Heart left ventricle (tissue), 16 donors: ENCODE measurements around the gene EEF1AKMT3. TPM values are rescaled to one million over a fixed set of nuclear protein-coding genes. Genes with fewer than 3 reads are reported as not detected.

Experiments
- ATAC-seq, 4 donors: fragments of 200-7000 bp; cut with Tn5 transposase; one replicate each; pipeline ENCODE4 v1.9.1; 2020 to 2022; ENCODE audit warnings: moderate library complexity in 4 of 4, mild to moderate bottlenecking in 3 of 4, moderate number of reproducible peaks in 1 of 4
- DNase-seq, 5 donors: peaks; one replicate each; pipeline ENCODE4 v3.0.0-alpha.2; 2020
- H3K27ac ChIP-seq, 12 donors: fragments of 200-600 bp; sonication (generic) in 4 of 12; one replicate each; pipeline versions ENCODE4 v1.5.0 to v1.8.0; 2016 to 2022; ENCODE audit warnings: mild to moderate bottlenecking in 2 of 12
- H3K27me3 ChIP-seq, 9 donors: fragments of 200-600 bp; sonication (generic) in 2 of 9; one replicate each; pipeline versions ENCODE4 v1.5.1 to v1.8.0; 2016 to 2022; ENCODE audit warnings: mild to moderate bottlenecking in 3 of 9
- H3K36me3 ChIP-seq, 9 donors: fragments of 200-600 bp; sonication (generic) in 2 of 9; one replicate each; pipeline versions ENCODE4 v1.5.0 to v1.8.0; 2018 to 2022; ENCODE audit warnings: mild to moderate bottlenecking in 2 of 9
- H3K4me1 ChIP-seq, 12 donors: fragments of 200-600 bp; sonication (generic) in 4 of 12; one replicate each; pipeline versions ENCODE4 v1.5.0 to v1.8.0; 2016 to 2022; ENCODE audit warnings: mild to moderate bottlenecking in 3 of 12
- H3K4me3 ChIP-seq, 12 donors: fragments of 200-600 bp; sonication (generic) in 4 of 12; one replicate each; pipeline versions ENCODE4 v1.5.0 to v1.8.0; 2017 to 2022; ENCODE audit warnings: mild to moderate bottlenecking in 9 of 12, moderate library complexity in 4 of 12
- H3K9me3 ChIP-seq, 12 donors: fragments of 200-600 bp; sonication (generic) in 4 of 12; one replicate each; pipeline versions ENCODE4 v1.5.0 to v1.8.0; 2016 to 2022; ENCODE audit warnings: mild to moderate bottlenecking in 1 of 12
- POLR2A ChIP-seq, 2 donors: fragments of 450-650 bp; IDR thresholded peaks; one replicate each; pipeline ENCODE4 v1.6.1; 2017; ENCODE audit warnings: antibody characterized with exemption in 2 of 2, mild to moderate bottlenecking in 2 of 2, moderate library complexity in 2 of 2
- WGBS, 4 donors: extraction: QIAGEN DNeasy Blood & Tissue Kit in 2 of 4; methylation state at CpG; one replicate each; pipeline versions ENCODE4 v1.1.5 to v1.1.7; 2013 to 2018; 5-methylcytosine and 5-hydroxymethylcytosine counted together
- intact Hi-C, 10 donors: fragments of 100-400 bp; cut with DNase I; formaldehyde crosslinking; loops; one replicate each; pipeline versions ENCODE4 v1.11.1 to v1.14.2; 2022
- polyA plus RNA-seq, 2 donors: library from polyadenylated mRNA; stranded (reverse); fragments of 200-250 nt; gene quantifications; one replicate each; pipeline ENCODE4 v1.2.3, GENCODE V29; 2013
- total RNA-seq, 9 donors: library from RNA; depleted of rRNA in 2 of 9; stranded (reverse); fragments of >200 nt in 2 of 9; fragmentation: NEBNext Ultra II Directional in 3 of 9; extraction: Animal tissue kit (Norgen Biotek cat#: 25700) in 3 of 9; gene quantifications; one replicate each; pipeline versions ENCODE4 v1.1.0 to v1.2.4, GENCODE V29; 2016 to 2023
- TF ChIP-seq, protein P1 (sequence below), 12 donors: fragments of 200-600 bp; sonication (generic) in 4 of 12; IDR thresholded peaks; one replicate each; pipeline versions ENCODE4 v1.5.0 to v1.8.0; 2018 to 2022; ENCODE audit warnings: antibody characterized with exemption in 12 of 12, mild to moderate bottlenecking in 5 of 12
- donor health status: ischemic (EF 13 %, LVEDD 7.1; RV severe dilation, severe dysfunction).
- donor health status: healthy with polysubstance abuse.
- donor health status: DM: no; HTN: yes; CAD: no.
- donor health status: DM: no; HTN: no; CAD: no.
- donor health status: ischemic (EF 25% LVEDD 6.9; RV normal size, moderate dysfunction).
- donor health status: ischemic (EF 25% LVEDD 5.7; RV mildly dilated, moderate dysfunction).
- donor health status: healthy.
- donor health status: DM: yes; HTN: yes; CAD: no.
- donor health status: ischemic (EF 35%, LVEDD 5.7; RV mildly dilated, moderate dysfunction).
- donor health status: nonischemic (EF 11% LVEDD 7.7; RV severe dilation, severe dysfunction).
- donor health status: DM: yes; HTN: yes; CAD: no.
- donor health status: PGD.
- donor health status: ischemic (EF 29% LVEDD 5.4; RV normal size, mild dysfunction).
- donor health status: nonischemic (EF 23%, LVEDD 6.1; RV moderate dilation, normal function).

EEF1AKMT3 gene
- total and polyA plus RNA-seq, 11 donors, result 0.84 to 4.5 (median 1.8) TPM

GRCh38 chr12:57779736-57780135, 7.3 kb downstream of the EEF1AKMT3 start:
- H3K36me3 ChIP-seq, result peaks cover 0 to 35% (median 6%) of the 10 kb centered on the region in 9 donors
- no peak for DNase-seq
- TF ChIP-seq, protein P1, sequence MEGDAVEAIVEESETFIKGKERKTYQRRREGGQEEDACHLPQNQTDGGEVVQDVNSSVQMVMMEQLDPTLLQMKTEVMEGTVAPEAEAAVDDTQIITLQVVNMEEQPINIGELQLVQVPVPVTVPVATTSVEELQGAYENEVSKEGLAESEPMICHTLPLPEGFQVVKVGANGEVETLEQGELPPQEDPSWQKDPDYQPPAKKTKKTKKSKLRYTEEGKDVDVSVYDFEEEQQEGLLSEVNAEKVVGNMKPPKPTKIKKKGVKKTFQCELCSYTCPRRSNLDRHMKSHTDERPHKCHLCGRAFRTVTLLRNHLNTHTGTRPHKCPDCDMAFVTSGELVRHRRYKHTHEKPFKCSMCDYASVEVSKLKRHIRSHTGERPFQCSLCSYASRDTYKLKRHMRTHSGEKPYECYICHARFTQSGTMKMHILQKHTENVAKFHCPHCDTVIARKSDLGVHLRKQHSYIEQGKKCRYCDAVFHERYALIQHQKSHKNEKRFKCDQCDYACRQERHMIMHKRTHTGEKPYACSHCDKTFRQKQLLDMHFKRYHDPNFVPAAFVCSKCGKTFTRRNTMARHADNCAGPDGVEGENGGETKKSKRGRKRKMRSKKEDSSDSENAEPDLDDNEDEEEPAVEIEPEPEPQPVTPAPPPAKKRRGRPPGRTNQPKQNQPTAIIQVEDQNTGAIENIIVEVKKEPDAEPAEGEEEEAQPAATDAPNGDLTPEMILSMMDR (IDR thresholded peaks at IDR 0.05), result no peak
- TF ChIP-seq POLR2A (IDR thresholded peaks at IDR 0.05), result no peak
- no peak overlapping the region for H3K27ac ChIP-seq
- H3K4me3 ChIP-seq, result no peak overlapping the region
- WGBS, 4 donors, result 50 to 61% (median 56%) methylated on average over 1 of the region's 1 CpG
- intact Hi-C loops, result loop anchor here in 4 of 10 donors (5.0 kb wide), 1 partner anchor 128 kb away; no protein-coding TSS in a partner anchor
- no peaks in the 10 kb centered on the region for H3K9me3 ChIP-seq
- ATAC-seq, result no peak
- H3K4me1 ChIP-seq, result peaks cover 0 to 41% (median 13%) of the 10 kb centered on the region in 12 donors
- no peaks in the 10 kb centered on the region for H3K27me3 ChIP-seq

DNA sequence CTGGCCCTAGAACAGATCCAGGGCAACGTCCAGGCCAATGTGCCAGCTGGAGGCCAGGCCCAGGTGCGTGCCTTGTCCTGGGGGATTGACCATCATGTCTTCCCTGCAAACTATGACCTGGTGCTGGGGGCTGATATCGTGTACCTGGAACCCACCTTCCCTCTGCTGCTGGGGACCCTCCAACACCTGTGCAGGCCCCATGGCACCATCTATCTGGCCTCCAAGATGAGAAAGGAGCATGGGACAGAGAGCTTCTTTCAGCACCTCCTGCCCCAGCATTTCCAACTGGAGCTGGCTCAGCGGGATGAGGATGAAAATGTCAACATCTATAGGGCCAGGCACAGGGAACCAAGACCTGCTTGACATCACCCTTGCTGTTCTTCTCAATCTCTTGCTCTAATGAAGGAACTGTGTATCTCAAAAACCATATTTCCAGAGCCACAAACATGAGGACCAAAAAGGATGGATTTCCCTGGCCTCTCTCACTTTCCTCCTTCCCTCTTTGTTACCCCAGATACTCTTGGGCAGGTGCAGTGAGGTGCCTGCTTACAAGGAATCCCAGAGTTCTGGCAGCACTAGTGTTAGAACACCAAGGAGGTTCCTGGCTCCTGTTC, 8.0 kb downstream of the EEF1AKMT3 start:
- no peak for ATAC-seq
- no peak for DNase-seq
- Histone ChIP-seq H3K27me3 (no peaks in the 10 kb centered on the region), H3K36me3 (peaks cover 0 to 34% (median 10%) of the 10 kb centered on the region in 9 donors), H3K9me3 (no peaks in the 10 kb centered on the region), H3K4me1 (peaks cover 0 to 41% (median 13%) of the 10 kb centered on the region in 12 donors), H3K27ac (peak overlapping the region in 1 of 12 donors; percentile 80), H3K4me3 (no peak overlapping the region)
- TF ChIP-seq, protein P1 (IDR thresholded peaks at IDR 0.05), result no peak
- TF ChIP-seq POLR2A (IDR thresholded peaks at IDR 0.05), result no peak
- intact Hi-C loops, result loop anchor here in 4 of 10 donors (5.0 kb wide), 1 partner anchor 127 kb away; no protein-coding TSS in a partner anchor
- WGBS, 4 donors, result 85 to 95% (median 91%) methylated on average over 3 to 4 of the region's 4 CpGs

DNA sequence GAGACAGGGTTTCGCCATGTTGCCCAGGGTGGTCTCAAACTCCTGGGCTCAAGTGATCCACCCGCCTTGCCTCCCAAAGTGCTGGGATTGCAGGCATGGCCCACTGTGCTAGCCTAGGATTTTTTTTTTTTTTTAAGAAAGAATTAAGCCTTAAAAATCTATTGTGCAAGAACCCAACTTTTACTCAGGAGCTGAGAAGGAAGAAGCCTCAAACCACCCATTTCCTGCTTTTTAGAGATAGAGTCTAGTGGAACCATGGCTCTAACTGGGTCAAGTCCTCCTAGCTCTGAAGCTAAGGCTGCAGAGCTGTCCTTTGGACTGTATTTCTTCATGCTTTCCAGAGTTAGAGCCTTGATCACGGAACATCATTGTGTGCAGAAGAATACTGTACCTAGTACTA, 8.8 kb downstream of the EEF1AKMT3 start:
- no peak for DNase-seq
- WGBS, 4 donors, result 93 to 96% (median 94%) methylated on average over 3 of the region's 3 CpGs
- no peak for ATAC-seq
- no peak overlapping the region for H3K4me3 ChIP-seq
- intact Hi-C loops, result loop anchor here in 4 of 10 donors (5.0 kb wide), 1 partner anchor 126 kb away; no protein-coding TSS in a partner anchor
- H3K27me3 ChIP-seq, result no peaks in the 10 kb centered on the region
- peaks cover 0 to 34% (median 13%) of the 10 kb centered on the region in 9 donors for H3K36me3 ChIP-seq
- no peaks in the 10 kb centered on the region for H3K9me3 ChIP-seq
- peaks cover 0 to 41% (median 13%) of the 10 kb centered on the region in 12 donors for H3K4me1 ChIP-seq
- TF ChIP-seq POLR2A (IDR thresholded peaks at IDR 0.05), result no peak
- H3K27ac ChIP-seq, result peak overlapping the region in 1 of 12 donors; percentile 80

DNA sequence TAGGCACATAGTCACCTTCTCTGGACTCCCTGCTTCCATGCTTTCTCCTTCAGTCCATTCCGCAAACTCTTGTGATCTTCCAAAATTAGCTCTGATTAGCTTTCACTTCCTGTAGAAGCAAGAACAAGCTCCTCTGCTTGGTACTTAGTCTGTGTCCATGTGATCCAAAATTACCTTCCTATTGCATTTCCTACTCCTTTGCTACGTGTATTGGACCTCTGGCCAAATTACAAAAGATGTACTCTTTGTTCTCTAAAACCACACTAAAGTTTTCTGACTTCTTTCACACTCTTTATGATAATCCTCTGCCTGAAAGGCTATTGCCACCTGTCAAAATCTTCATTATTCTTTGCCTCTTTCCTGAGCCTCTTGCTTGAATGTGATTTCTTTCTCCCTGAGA, 9.4 kb downstream of the EEF1AKMT3 start:
- DNase-seq (no peak), ATAC-seq (no peak)
- Histone ChIP-seq H3K9me3 (no peaks in the 10 kb centered on the region), H3K4me1 (peaks cover 0 to 41% (median 13%) of the 10 kb centered on the region in 12 donors), H3K4me3 (no peak overlapping the region), H3K27ac (peak overlapping the region in 1 of 12 donors; percentile 80), H3K36me3 (peaks cover 0 to 38% (median 18%) of the 10 kb centered on the region in 9 donors), H3K27me3 (no peaks in the 10 kb centered on the region)
- TF ChIP-seq POLR2A (IDR thresholded peaks at IDR 0.05), result no peak
- WGBS, 4 donors, result 69 to 82% (median 72%) methylated on average over 2 of the region's 2 CpGs
- intact Hi-C loops, result loop anchor here in 6 of 10 donors (1.0 to 5.0 kb wide), 2 partner anchors 124 to 126 kb away; no protein-coding TSS in a partner anchor

DNA sequence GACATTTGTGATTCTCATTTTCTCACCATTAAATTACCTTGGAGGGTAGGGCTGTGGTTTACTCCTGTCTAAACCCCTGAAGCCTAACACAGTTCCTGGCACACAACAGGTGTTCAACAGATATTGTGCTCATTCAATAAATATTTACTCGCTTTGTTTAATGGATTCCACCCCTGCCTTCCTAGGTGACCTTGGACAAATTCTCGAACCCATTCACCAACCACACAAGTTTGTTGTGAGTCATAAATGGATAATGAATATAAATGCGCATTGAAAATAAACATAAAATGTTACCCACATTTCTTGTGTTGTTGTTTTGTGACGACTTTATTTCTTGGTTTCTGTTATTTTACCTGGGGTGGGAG, 9.8 kb downstream of the EEF1AKMT3 start:
- intact Hi-C loops, result loop anchor here in 6 of 10 donors (1.0 to 5.0 kb wide), 2 partner anchors 123 to 125 kb away; no protein-coding TSS in a partner anchor
- H3K36me3 ChIP-seq, result peaks cover 0 to 42% (median 22%) of the 10 kb centered on the region in 9 donors
- TF ChIP-seq, protein P1 (IDR thresholded peaks at IDR 0.05), result no peak
- no peaks in the 10 kb centered on the region for H3K27me3 ChIP-seq
- peak overlapping the region in 3 of 12 donors; percentile 68 to 82 (median 80) for H3K27ac ChIP-seq
- no peaks in the 10 kb centered on the region for H3K9me3 ChIP-seq
- peaks cover 0 to 41% (median 13%) of the 10 kb centered on the region in 12 donors for H3K4me1 ChIP-seq
- H3K4me3 ChIP-seq, result peak overlapping the region in 9 of 12 donors; percentile 77 to 98 (median 94)
- no peak for ATAC-seq
- no peak for DNase-seq
- WGBS, 4 donors, result 22 to 27% (median 27%) methylated on average over 4 of the region's 4 CpGs
